COLO668 (cell line): ENCODE results near the gene FOXJ3.

Experiments used
- DNase-seq: peaks from one replicate; lab custom pipeline; 2025; ENCODE audit not compliant: unreplicated experiment; lab: John Stamatoyannopoulos, UW

FOXJ3 gene

DNA sequence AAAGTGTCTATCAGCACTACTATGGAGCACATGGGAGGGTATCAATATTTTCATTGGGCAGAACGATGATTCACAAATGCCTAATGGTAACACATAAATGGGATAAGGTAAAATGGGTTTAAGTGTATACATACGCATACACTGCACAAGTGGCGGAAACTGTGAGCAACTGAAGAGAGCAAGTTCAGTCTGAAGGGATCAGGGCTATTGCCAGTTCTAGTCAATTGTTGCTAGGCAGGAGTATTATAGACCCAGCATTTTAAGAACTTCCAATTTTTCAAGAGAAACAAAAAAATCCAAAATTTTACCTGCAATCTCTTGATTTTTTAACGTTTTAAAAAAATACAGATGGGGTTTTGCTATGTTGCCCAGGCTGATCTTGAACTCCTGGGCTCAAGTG is 23.1 kb downstream of the FOXJ3 start:
- DNase-seq, result no peak

GRCh38 chr1:42311138-42311537 is 23.9 kb downstream of the FOXJ3 start:
- no peak for DNase-seq

GRCh38 chr1:42306977-42307376 is 28.1 kb downstream of the FOXJ3 start:
- DNase-seq, result no peak

DNA sequence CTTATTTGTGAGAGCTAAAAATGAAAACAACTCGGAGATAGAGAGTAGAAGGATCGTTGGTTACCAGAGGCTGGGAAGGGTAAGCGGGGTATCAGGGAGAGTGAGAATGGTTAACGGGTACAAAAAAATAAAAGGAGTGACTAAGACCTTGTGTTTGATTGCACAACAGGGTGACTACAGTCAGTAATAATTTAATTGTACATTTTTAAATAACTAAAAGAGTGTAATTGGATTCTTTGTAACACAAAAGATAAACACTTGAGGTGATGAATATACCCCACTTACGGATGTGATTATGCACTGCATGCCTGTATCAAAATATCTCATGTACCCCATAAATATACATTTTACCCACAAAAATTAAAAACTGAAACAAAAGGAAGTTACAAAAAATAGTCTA is 29.4 kb downstream of the FOXJ3 start:
- DNase-seq, result no peak

DNA sequence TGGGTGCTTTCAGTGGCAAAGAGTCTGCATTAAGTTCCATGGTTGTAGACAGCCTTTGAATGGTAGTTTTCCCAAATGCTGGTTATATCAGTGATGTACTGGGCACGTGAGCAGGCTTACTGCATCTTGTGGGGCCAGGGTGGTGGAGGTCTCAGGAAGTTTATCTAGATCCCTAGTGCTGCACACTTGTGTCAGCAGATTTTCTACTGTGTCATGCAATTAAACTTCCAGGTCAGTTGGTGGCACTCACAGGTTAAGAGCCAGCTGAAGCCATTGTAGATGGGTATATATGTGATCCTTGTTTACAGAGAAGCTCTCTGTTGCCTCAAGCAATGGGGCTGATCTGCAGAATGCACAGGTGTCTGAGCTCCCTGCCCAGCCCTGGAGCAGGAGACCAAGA is 33.0 kb downstream of the FOXJ3 start:
- DNase-seq, result no peak

DNA sequence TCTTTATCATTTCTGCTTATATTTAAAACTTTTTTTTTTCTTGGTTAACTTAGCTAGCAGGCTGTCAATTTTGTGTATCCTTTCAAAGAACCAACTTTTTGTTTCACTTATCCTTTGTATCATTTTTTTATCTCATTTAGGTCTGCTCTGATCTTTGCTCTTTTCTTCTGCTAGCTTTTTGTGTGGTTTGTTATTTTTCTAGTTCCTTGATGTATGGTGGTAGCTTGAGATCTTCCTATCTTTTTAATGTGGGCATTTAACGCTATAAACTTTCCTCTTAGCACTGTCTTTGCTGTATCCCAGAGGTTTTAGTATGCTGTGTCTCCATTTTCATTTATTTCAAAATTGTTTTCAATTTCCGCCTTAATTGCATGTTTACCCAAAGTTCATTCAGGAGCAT is 36.5 kb downstream of the FOXJ3 start:
- DNase-seq, result no peak

DNA sequence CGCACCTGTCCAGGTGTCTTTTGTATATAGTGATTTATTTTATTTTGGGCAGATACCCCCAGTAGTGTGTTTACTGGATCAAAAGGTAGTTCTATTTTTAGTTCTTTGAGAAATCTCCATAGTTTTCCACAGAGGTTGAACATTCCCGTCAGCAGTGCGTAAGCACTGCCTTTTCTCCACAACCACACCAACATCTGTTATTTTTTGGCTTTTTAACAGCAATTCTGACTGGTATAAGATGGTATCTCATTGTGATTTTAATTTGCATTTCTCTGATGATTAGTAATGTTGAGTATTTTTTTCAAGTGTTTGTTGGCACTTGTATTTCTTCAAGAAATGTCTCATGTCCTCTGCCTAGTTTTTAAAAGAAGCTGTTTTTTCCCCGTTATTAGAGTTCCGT is 39.2 kb downstream of the FOXJ3 start:
- no peak for DNase-seq

GRCh38 chr1:42290130-42290529 is 44.9 kb downstream of the FOXJ3 start:
- DNase-seq, result no peak

- no peak for DNase-seq
Measured at GRCh38 chr1:42288311-42288985, 46.6 kb downstream of the FOXJ3 start.

DNA sequence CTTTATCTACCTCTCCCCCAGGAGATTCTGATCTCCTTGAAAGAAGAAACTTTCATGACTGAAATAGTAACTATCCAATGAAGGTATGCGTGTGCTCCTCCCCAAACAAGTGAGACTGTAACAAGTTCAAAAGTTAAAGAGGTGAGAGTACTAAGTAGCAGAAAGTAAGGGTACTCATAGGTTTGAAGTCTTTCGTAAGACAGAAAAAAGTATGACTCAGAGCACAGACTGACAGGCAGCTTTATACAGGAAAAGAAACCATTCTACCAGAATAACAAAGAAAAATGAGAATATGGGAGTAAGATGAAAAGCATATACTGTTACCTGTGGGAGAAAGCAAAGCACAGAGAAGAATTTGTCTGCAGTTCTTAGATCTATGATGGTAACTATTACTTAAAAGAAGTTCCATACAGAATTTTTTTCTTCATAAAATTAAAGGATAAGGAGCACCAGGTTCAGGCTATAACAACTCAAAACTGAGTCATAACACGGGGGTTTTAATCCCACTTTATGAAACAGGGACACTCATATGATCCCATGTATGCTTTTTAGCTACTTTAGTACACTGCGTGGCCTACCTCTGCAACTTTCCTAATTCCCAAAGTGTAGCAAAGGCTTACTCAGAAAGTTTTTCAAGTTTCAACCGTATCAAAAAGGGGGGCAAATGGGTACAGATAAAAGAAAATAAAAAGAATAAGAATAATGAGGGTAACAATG is 52.0 kb downstream of the FOXJ3 start:
- DNase-seq, result no peak

DNA sequence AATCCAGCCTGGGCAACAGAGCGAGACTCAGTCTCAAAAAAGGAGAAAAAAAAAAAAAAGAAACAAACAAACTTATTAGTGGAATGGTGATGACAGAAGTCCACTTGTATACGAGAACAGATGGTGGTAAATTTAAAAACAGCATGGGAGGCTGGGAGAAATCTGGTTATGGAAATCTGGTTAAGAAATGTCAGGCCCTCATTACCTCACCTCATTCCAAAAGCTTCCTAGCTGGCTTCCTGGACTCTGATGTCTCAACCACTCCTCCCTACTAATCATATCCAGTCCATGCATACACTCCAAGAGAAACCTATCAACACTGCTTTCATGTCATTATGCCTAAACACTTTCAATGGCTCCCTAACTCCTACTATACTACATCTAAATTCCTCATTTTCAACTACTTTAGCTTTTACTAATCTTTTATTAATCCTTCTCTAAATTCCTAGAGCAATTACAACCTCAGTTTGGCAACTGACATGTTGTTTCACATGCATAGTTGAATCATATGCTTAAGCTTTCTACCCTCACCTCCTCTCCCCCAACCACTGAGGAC is 52.9 kb downstream of the FOXJ3 start:
- no peak for DNase-seq

- no peak for DNase-seq
Measured at GRCh38 chr1:42280821-42281220, 54.2 kb downstream of the FOXJ3 start.

- DNase-seq, result no peak
Measured at GRCh38 chr1:42279055-42279454, 56.0 kb downstream of the FOXJ3 start.

DNA sequence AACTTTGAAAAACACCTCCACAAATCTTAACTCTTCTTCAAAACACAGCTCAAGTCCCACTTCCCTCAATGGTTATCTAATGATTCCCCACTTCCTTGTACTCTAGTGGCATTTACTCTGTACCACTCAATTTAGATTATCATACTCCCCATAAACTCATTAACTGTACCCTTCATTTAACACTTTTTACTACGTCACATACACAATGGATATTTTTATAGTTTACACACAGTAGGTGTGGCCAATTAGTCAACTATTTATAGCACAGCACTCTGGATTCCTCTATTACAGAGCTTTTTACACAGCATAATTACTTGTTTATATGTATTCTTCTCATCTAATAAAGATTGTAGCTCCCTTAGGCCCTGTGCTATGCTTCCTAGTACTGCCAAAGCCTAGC is 62.1 kb downstream of the FOXJ3 start:
- no peak for DNase-seq

DNA sequence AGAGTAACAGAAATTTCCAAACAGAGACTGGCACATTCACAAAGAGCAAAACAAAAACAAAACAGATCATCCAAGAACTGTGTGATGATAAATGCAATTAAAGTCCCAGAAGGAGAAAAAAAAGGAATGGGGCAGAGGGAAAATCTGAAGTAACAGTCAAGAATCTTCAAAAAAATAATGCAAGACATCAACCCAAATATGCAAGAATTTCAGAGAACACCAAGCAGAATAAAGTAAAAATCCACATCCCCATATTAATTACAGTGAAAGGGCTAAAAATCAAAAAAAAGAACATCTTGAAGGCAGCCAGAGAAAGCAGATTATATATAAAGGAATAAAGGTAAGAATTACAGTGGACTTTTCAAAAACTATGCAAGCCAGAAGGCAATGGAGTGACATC is 67.1 kb downstream of the FOXJ3 start:
- no peak for DNase-seq

- no peak for DNase-seq
Measured at GRCh38 chr1:42266253-42267135, 68.5 kb downstream of the FOXJ3 start.

- DNase-seq, result no peak
Measured at GRCh38 chr1:42264511-42265190, 70.4 kb downstream of the FOXJ3 start.

DNA sequence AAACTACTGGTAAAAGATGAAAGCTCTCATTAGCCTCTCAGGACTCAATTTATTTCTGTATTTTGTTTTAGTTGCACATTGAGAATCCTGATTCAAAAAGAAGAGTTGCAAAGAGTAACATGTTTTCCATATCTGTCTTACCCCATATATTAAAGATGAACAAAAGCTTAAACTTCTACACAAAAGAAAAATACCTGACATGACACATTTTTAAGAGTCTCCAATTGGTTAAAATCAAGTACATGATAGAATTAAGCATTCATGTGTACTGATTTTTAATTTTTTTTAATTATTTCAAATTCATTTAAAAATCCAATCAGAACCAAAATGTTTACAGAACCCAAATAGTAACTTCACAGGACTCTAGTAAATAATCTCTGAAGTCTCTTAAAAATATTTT is 72.0 kb downstream of the FOXJ3 start:
- DNase-seq, result no peak

DNA sequence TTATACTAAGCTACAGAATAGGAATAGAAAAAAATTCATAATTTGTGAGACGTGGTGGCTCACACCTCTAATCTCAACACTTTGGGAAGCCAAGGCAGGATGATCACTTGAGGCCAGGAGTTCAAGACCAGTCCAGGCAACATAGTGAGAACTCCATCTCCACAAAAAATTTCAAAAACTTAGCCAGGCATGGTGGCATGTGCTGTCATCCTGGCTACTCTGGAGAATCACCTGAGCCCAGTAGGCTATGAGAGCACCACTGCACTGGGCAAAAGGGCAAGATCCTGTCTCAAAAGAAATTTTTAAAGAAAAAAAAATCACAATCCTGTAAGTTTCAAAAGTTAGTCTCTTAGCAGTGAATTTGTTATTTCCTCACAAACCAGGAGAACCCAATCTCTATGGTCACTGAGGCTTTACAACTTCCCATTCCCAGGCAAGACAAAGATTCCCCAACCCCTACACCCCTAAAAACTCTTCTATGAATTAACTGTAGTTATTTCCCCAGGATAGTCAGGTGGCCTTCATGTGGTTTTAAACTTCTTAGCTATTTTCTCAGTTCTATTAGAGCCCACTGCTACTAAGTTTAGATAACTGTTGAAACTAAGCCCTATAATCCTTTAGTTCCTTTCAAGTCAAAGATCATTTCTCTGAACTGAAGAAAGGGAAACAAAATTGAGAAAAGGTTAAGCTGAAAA is 74.5 kb downstream of the FOXJ3 start:
- DNase-seq, result no peak

- DNase-seq, result no peak
Measured at GRCh38 chr1:42259739-42260064, 75.3 kb downstream of the FOXJ3 start.
